Activated CD4-positive, alpha-beta T cell treated with anti-CD3 and anti-CD28 coated beads, Interleukin-2, Interleukin-6, amounts not matched to agents 100 ng/mL and 50 ng/mL, durations not matched to agents 16 hours and 8 hours (primary cell): Measurements from ENCODE around the gene ADPGK.
"Not testable (repeated sequence)": the region's sequence is repeated elsewhere in the genome, so short reads cannot be mapped to it uniquely, and the experiment has no call there.

ENCODE experiments used
- DNase-seq: peaks from one replicate; pipeline ENCODE4 v3.0.0-alpha.2; 2020

The ADPGK gene

DNA sequence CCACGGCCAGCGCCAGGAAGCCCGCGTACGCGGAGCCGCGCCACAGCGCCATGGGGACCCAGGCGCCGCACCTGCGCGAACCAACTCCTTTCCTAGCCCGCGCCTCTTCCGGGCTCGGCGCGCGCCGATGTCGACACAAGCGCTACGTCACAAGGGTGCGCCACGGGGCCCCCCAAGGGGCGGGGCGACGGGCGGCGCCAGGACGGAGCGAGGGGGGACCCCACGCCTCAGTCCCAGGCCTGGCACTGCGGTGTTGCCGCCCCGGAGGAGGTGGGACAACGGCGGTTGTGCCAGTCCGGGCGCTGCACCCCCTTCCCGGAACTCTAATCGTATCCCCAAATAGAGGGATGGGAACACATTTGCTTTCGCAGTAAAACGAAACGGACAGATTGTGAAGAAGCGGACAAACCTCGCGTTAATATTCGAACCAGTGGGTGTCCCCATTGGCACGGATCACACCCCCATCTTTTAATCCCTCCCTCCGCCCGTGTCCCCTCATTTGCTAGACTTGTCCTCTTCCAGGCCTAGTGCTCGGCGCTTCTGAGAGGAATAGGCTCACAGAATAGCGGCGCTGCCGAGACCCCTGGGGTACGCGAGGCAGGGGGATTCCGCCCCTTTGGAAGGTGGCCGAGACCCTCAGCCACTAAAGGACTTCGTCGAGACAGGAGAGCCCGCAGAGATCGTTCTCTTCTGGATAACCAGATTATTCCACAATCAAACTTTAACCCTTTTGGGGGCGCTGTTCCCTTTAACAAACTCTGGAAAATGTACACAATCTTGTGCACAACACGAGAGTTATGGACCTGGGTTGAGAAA is at the start of gene ADPGK:
Gene ADPGK, minus strand, starts transcription at position 119 of the 816 bp plus-strand sequence. Its CDS starts 67 bp downstream, at position 52.
- peak; percentile 96 for DNase-seq

DNA sequence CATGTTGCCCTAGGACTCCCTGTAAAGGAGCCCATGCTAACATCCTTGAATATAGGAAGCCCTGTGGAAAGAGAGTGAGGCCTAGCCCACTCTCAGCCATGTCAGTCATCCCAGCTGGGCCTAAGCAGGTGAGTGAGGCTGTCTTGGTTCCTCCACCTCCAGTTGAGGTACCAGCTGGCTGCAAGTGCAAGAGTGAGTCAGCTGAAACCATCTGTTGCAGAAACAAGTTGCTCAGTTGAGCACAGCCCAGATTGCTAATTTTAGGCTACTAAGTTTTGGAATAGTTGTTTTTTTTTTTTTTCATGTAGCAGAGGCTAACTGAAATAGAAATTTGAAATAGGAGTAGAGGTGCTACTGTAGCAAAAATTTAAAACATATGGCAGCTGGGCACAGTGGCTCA is 43.7 kb upstream of the ADPGK start:
- no peak for DNase-seq

DNA sequence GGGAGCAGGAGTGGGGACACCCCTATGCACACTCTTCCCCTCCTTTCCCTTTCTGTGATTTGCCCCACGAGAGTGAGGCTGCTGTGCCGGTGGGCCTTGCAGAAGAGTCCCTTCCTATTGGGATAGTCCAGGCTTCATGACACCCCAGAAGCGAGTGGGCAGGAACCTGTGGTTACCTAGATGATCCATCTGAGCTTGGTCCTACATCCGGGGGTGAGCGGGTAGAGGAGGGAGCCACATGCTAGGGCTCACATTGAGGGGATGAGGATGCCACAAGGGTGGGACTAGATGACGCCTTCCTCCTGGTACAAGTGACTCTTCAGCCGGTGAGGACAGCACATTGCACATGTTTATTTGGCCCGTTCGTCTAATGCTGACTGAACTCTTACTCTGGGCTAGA is 43.1 kb upstream of the ADPGK start:
- no peak for DNase-seq

DNA sequence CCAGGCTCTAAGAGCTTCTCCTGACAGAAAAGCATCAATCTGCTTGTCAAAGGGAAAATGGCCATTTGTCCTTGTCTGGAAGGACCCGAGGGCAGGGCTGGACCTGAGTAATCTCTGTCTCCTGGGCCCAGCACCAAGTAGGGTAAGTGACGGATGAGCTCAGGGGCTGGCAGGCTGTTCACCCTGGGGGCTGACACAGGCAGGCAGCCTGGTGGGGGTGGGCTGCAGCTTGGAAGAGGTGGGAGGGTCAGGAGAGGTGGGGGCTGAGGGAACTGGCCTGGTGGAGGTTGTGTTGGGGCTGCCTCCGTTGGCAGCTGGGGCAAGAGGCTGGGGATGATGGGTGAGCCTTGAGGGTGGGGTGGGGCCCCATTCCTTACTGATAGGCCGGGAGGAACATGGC is 42.3 kb upstream of the ADPGK start:
- DNase-seq = no peak

DNA sequence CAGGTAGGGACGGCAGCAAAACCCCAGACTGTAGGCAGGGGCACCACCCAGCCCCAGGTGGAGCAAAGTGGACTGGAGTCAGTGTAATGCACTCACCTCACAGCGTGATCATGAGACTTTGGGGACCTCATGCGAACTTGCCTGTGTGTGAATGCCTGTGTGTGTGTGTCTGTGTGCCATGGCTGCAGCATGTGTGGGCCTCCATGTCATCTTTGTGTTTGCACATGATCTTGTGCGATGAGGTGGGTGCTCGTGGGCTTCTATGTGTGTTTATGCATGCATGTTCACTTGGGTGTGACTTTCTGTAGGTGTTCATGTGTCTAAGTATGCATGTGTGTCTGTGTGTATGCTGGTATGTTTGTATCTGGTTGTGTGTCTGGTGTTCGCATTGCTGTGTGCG is 41.2 kb upstream of the ADPGK start:
- no peak for DNase-seq

DNA sequence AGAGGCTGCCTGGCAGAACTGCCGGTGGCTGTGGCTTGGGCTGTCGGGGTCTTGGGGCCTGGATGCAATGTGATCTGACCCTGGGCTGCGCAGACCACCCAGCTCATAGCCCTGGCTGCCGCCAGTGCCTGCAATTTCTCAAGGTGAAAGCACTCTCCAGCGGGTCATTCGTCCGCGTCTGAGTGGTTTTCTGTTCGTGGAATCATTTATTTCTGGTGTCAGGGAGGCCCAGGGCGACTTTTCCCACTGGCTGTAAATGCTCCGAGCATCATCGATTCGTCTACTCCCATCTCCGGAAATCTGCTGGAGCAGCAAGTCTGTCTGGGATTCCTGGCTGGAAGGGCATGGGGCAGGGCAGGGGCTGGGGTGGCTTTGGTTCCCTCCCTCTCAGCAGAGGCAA is 40.6 kb upstream of the ADPGK start:
- no peak for DNase-seq

DNA sequence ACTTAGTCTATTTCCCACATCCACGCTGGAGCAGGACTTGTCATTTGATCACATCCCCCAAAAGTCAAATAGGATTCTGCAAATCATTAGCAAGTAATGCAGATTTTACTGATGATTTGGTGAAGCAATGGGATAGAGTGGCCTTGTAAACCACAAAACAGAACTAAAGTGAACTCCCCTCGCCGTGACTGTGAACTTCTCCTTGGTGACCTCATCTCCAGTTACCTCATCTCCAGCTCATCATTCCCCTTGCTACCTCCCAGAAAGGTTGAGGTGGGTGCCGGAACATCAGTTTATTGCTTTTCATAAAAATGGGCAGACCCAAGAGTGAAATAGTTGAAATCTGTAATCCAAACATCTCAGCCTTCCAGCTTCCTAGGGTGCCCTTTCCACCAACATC is 36.7 kb upstream of the ADPGK start:
- no peak for DNase-seq

DNA sequence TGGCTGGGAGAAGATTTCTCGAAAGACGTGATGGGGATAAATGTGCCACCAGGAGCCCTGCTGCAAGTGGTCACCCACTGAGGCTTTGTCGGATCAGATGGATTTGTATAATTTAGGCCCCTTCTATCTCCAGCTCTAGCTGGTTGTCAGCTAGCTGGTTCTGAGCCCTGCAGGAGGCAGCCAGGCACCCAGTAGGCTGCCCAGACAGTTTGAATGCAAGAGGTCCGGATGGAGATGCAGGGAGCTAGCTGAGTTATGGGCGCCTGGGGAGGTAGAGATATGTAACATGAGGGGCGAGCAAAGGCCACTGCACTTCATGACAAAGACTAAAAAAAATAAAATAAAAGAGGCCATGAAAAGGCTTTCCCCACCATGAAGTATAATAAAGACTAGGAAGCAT is 35.1 kb upstream of the ADPGK start:
- no peak for DNase-seq

DNA sequence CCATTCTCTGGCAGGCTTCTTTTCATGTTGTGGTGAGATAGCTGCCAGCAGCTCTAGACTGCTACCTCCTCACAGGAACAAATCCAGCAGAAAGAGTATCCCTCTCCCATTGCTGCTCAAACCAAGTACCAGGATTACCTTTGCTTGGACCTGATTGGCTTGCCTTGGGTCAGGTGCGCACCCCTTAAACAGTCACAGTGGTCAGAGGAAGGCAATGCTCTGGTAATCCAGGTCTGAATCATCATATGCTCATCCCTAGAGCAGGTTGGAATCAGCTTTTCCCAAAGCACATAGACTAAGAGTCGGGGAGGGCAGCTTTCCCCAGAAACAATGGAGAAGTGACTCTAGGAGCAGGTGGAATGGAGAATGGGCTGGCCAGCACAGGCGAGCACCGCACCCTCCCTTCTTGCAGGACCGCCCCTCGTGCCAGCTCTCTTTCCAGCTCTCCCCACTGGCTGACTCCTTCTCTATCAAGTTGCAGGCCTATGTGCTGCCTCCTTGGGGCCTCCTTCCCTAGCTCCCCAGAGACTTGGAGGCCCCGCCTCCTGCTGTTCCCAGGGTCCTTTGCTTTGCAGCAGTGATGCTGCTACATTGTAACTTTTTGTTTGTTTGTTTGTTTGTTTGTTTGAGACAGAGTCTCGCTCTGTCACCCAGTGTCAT is 29.9 kb upstream of the ADPGK start:
- DNase-seq = no peak

DNA sequence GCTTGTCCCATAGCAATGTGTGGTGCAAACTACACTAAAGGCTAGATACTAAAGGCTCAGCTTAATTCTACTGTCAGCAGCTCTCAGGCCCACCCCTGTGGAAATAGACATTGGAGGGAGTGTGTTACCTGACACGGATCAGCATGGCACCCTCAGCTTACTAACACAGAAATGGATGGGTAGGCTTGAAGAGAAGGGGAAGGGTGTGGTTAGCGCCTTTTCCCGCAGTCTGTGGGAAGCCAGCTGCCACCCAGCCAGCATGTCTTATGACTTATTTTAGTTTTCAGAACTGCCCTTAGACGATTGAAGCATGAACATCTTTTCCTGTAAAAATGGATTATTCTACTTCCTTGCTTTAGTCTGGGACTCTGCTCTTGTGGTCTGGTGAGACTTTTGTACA is 25.8 kb upstream of the ADPGK start:
- peak; percentile 16 for DNase-seq

DNA sequence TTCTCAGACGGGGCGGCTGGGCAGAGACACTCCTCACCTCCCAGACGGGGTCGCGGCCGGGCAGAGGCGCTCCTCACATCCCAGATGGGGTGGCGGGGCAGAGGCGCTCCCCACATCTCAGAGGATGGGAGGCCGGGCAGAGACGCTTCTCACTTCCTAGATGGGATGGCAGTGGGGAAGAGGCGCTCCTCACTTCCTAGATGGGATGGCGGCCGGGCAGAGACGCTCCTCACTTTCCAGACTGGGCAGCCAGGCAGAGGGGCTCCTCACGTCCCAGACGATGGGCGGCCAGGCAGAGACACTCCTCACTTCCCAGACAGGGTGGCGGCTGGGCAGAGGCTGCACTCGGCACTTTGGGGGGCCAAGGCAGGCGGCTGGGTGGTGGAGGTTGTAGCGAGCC is 23.8 kb upstream of the ADPGK start:
- DNase-seq = not testable (repeated sequence)

DNA sequence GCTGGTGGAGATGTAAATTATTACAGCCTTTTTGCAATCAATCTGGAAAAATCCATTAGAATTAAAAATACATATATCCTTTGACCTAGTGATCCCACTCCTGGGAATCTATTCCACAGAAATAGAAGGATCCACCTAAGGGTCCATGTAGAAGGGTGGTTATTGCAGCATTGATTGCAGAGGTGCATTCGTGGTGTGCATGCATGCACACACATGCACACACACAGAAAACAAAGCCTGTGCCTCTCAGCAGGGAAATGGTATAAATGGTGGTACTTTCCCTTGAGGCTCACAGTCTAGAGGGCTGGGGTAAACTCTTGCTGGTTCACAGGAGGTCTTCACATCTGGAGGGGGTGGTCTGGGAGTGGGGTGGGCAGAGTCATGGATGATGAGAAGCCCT is 19.4 kb upstream of the ADPGK start:
- DNase-seq = no peak

DNA sequence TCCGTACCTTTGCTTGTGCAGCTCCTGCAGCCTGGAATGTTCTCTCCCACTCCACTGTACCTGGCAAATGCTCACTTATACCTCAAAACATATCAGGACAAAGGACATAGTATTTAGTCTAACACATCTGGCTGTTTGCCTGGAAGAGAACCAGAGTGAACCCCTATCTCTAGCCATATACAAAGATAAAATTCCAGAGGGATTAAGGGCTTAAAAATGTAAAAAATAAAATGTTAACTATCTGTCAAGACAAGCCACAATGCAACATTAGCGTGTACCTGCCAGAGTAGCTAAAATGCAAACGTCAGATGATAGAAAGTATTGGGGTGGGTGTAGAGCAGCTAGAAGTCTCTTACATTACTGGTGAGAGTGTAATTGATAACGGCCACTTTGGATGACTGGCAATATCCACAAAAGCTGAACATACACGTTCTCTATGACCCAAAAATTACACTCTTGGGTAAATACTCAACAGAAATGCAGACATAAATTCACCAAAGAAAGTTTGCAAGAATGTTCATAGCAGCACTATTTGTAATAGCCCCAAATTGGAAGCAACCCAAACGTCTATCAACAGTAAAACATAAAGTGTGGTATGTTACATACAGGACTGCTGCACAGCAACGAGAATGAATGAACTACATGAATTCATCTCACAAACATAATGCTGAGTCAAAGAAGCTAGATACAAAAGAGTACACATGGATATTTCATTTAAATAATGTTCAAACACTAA is 18.2 kb upstream of the ADPGK start:
- no peak for DNase-seq

DNA sequence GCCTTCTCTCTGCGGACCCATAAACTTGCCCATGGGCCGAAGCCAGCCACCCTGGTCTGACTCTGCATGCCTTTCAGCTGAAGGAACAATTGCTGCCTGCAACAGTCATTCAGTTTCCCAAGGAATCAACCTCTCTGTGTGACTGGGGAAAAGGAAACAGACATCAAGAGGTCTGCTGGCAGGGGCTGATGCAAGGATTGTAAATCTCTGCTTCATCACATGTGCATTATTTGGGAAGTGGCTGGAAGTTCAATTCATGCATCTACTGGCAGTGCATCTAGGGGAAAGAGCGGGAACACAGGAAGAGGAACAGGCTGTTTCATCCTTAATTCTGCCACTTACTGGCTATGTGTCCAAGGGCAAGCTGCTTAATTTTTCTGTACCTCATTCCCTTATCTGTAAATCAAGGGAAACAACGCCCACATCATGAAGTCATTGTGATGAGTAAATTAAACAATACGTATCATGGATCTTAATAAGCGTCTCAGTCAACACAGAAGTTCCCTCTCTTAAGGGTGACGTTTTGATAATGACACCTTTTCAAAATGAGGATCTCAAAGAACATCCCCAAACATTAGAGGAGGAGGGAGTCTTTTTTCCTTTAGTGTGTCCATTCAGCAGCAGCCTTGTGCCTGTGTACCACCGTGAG is 17.4 kb upstream of the ADPGK start:
- no peak for DNase-seq

DNA sequence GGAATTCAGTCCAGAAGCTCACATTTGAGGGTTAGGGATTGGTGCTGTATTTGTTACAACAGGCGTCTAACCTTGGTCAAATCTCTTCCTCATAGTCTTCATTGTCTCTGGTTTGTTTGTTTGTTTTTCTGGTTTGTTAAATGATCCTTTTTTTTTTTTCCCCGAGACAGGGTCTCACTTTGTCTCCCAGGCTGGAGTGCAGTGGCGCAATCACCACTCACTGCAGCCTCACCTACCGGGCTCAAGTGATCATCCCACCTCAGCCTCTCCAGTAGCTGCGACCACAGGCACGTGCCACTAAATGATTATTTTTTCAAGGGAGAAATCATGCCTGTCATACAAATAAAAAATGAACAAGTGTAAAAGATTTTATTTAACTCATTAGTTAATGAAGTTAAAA is 14.3 kb upstream of the ADPGK start:
- no peak for DNase-seq

DNA sequence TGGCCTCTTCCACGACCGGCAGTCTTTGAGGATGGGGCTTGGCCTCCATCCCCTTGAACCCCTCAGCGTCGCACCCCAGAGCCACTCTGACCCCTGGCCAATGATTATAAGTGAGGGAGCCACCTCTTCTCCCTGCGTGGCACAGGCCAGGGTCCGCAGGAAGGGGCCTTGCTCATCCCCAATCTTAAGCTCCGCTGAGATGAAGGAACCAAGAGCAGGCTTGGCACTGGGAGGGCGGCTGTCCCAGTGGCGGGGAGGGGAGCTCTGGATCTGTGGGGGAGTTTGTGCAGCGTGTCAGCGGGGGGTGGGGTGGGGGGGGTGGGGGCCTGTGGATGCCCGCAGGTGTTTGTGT is 13.8 kb upstream of the ADPGK start:
- DNase-seq = no peak

DNA sequence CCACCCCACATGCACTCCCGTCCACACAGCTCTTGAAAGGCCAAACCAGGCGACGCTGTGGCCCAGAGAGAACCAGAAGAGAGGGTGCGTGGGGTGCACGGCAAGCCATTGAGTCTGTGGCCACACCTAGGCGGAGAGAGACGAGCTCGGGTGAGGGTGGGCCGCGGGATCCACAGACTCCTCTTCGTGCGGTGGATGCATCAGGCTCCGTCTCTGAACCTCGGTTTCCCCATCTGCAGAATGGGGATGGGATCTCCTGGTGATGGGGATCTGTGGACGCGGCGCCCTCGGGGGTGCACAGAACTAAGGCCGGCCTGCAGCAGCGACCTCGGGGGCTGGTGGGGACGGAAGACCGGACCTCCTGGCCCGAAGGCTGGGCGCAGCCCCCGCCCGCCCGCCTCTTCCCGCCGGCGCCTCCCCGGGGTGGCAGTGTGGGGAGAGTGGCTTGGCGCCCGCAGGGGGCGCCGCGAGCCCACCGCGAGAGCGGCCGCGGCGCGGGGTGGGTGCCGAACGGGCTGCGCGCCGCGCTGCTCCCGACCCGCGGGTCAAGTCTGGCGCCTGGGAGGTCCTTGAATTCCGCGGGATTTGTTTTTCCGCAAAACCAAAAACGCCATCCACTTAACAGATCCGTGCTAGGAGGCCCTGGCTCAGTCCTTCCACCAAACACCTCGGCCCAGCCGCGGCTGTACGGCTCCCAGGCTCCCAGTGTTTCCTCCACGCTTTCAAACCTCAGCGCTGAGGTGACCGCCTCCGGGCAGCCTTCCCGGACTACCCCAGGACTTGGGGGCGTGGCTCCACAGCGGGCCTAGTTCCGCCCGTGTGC is 13.2 kb upstream of the ADPGK start:
- peak; percentile 59 for DNase-seq

DNA sequence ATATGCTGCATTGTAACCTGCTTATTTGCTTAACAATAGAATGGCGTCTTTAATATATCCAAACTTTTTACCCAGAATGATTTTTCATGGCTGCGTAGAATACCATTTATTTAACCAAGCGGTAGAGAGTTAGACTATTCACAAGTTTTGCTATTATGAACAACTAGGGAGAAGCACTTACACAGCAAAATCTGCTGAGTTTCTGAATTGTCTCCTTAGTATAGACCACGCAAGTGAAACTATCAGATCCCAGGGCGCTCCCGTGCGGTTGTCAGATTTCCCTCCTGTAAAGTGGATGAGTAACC is 12.6 kb upstream of the ADPGK start:
- no peak for DNase-seq

DNA sequence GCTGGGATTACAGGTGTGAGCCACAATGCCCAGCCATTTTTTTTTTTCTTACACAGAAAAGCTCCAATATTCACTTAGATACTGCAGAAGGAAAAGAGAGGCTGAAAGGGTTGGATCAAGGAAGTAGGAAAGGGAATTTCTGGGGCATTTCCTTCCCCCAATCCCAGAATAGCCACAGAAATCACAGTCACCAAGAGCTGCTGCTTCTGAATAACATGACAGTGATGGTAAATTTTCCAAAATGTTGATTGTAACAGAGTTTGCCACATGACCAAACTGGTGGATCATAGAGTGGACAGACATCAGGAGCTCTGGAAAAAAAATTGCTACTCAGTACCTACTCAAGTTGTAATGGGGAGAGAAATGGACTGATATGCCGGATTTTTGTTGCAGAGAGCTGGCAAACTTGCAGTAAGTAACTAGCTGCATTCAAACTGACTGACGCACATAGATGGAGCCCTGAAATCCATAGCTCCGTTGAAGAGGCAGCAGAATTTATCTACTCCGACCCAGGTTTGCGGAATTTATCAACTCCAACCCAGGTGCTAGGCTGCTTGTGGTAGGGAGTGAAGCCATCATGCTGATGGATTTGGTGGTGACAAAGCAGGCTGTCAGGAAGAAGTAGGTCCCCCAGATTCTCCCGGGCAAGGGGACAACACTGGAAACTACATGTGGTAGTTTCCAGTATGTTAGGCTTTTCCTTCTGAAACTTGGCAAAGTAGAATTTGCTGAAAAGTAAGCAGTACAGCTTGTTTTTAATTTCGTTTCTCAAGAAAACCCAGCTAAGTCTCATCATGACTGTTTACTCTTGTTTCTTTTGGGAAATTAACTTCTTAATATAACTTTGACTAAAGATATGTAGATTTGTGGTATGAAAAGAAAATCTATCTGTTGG is 10.5 kb upstream of the ADPGK start:
- DNase-seq = no peak

DNA sequence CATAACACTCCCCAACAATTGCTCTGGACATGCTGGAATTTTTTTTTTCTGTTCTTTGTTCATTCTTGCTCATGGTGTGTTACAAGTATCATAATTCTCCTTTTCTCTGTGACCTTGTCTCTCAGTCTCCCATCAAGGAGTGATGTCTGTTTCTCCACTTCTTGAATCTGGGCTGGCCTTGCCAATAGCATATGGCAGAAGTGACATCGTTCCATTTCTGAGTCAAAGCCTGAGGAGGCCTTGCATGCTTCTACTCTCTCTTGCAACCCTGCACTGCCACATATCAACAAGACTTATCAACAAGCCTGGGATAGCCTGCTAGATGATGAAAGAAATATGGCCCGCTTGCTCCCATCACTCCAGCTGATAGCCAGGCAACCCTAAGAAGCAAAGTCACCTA is 8.9 kb upstream of the ADPGK start:
- no peak for DNase-seq

DNA sequence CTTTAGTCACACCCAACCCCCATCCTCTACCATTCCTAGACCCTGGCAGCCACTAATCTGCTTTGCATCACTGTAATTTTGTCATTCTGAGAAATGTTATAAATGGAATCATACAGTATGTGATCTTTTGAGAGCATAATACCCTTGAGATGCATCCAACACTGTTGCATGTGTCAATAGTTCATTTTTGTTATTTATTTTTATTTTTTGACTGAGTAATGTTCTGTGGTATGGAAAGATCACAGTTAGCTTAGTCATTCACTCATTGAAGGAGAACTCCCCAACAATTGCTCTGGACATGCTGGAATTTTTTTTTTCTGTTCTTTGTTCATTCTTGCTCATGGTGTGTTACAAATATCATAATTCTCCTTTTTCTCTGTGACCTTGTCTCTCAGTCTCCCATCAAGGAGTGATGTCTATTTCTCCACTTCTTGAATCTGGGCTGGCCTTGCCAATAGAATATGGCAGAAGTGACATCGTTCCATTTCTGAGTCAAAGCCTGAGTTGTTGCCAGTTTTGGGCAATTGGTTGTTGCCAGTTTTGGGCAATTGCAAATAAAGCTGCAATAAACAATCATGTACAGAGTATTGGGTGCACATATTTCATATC is 6.8 kb upstream of the ADPGK start:
- DNase-seq = no peak
